Pancreas (tissue), 10 donors: ENCODE measurements around the gene CAMK2A. TPM values are rescaled to one million over a fixed set of nuclear protein-coding genes. Genes with fewer than 3 reads are reported as not detected.

Source experiments
- ATAC-seq, 4 donors: fragments of 200-7000 bp; cut with Tn5 transposase; one replicate each; pipeline versions ENCODE4 v1.8.0 to v1.9.1; 2020; ENCODE audit warnings: mild to moderate bottlenecking in 4 of 4, moderate library complexity in 4 of 4
- DNase-seq, 6 donors: peaks; one replicate each; pipeline ENCODE4 v3.0.0-alpha.2; 2020
- FAIRE-seq: peaks from 2 replicates; lab custom pipeline; 2012; peaks lifted over from hg19 to GRCh38; lab: Jason Lieb, UNC
- H3K27ac ChIP-seq, 4 donors: fragments of 200-600 bp; sonication (generic); 1 replicate in 3 of 4; 2 replicates in 1 of 4; pipeline versions ENCODE4 v1.5.0 to v1.8.0; 2020
- H3K27me3 ChIP-seq, 4 donors: fragments of 200-600 bp; one replicate each; pipeline ENCODE4 v1.8.0; 2021
- H3K36me3 ChIP-seq, 3 donors: fragments of 200-600 bp; sonication (generic) in 1 of 3; one replicate each; pipeline versions ENCODE4 v1.5.0 to v1.8.0; 2020 to 2021
- H3K4me1 ChIP-seq, 3 donors: fragments of 200-600 bp; one replicate each; pipeline ENCODE4 v1.8.0; 2021
- H3K4me3 ChIP-seq, 4 donors: fragments of 200-600 bp; sonication (generic) in 2 of 4; one replicate each; pipeline versions ENCODE4 v1.5.0 to v1.8.0; 2020 to 2021
- H3K9me3 ChIP-seq, 4 donors: fragments of 200-600 bp; one replicate each; pipeline ENCODE4 v1.8.0; 2021
- CTCF ChIP-seq, 4 donors: fragments of 200-600 bp; sonication (generic) in 3 of 4; IDR thresholded peaks; one replicate each; pipeline versions ENCODE4 v1.5.0 to v1.8.0; 2021; ENCODE audit warnings: antibody characterized with exemption in 4 of 4
- WGBS, 2 donors: extraction: QIAGEN DNeasy Blood & Tissue Kit; methylation state at CpG; one replicate each; pipeline ENCODE4 v1.1.7; 2013; 5-methylcytosine and 5-hydroxymethylcytosine counted together
- intact Hi-C, 3 donors: fragments of 100-400 bp; cut with DNase I; formaldehyde crosslinking; loops; one replicate each; pipeline versions ENCODE4 v1.11.1 to v1.14.2; 2022
- polyA plus RNA-seq, 2 donors: library from polyadenylated mRNA; stranded (reverse); fragments of 200-250 nt; gene quantifications; one replicate each; pipeline ENCODE4 v1.2.3, GENCODE V29; 2013
- total RNA-seq, 6 donors: library from RNA; stranded (reverse); fragmentation: NEBNext Ultra II Directional in 4 of 6; extraction: Animal tissue kit (Norgen Biotek cat#: 25700) in 4 of 6; gene quantifications; one replicate each; pipeline versions ENCODE4 v1.2.1 to v1.2.4, GENCODE V29; 2021 to 2023
- donor health status: healthy with polysubstance abuse.
- donor health status: DM: no; HTN: no; CAD: no; lungs with moderate emphysema.
- donor health status: DM: no; HTN: no; CAD: no.
- donor health status: control.
- donor health status: control.
- donor health status: Bipolar disorder and iron deficiency.
- donor health status: DM: yes; HTN: yes; CAD: no.
- donor health status: DM: no; HTN: no; CAD: no.
- donor health status: DM: no; HTN: no; CAD: no.
- donor health status: DM: yes; HTN: yes; CAD: no.

CAMK2A gene
- total and polyA plus RNA-seq, 8 donors, result 0.03 to 0.19 (median 0.08) TPM; not detected in 3

- H3K4me3 ChIP-seq, result no peak overlapping the region
- peaks cover 0 to 3% (median 0%) of the 10 kb centered on the region in 3 donors for H3K4me1 ChIP-seq
- peaks cover 0 to 6% (median 0%) of the 10 kb centered on the region in 4 donors for H3K27me3 ChIP-seq
- DNase-seq, result peak in 1 of 6 donors; percentile 39
- no peak overlapping the region for H3K27ac ChIP-seq
- intact Hi-C loops, result no loop called here
- FAIRE-seq, result no peak
- H3K36me3 ChIP-seq, result no peaks in the 10 kb centered on the region
- no peaks in the 10 kb centered on the region for H3K9me3 ChIP-seq
- WGBS, 2 donors, result 91 to 96% methylated on average over 33 to 36 of the region's 36 CpGs
- no peak for TF ChIP-seq CTCF (IDR thresholded peaks at IDR 0.05)
- ATAC-seq, result no peak
Observed at GRCh38 chr5:150297236-150297890, 7.8 kb upstream of the CAMK2A start.

- no peak for FAIRE-seq
Observed at GRCh38 chr5:150296496-150296895, 6.9 kb upstream of the CAMK2A start.

DNA sequence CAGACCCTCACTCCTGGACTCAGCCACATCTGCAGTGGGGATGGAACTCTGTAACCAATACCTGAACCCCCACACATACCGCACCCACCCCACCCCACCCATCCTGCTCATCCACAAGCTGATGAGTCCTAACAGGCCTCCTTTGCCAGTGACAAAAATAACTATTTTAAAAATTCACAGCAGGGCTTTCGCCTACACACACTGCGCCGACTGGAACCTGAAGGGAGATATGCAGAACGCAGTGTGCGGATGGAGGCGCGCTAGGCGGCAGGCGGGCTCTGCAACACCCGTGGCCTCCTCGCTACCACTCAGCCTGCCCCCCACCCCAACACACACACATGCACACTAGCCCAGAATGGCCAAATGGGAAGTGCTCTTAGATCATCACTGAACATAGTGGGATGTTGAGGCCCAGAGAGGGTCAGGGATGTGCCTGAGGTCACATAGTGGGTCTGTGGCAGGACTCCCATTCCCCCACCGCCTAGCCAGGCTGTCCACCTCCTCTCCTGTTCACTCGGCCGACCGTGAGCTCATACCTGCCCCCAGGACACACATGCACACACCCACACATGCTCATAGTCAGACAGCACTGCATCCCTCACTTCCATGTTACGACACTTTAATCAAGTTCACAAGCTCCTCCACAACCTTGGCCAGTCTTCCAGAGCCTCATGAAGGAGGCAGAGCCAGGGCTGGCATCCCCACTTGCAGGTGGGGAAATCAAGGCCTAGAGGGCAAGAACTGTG lies 6.3 kb upstream of the CAMK2A start:
- DNase-seq, result peak in 1 of 6 donors; percentile 22
- H3K4me1 ChIP-seq, result no peaks in the 10 kb centered on the region
- no peak overlapping the region for H3K4me3 ChIP-seq
- no peak overlapping the region for H3K27ac ChIP-seq
- ATAC-seq, result no peak
- H3K9me3 ChIP-seq, result no peaks in the 10 kb centered on the region
- 83 to 87% methylated on average over 17 of the region's 17 CpGs for WGBS, 2 donors
- no peak for FAIRE-seq
- intact Hi-C loops, result no loop called here
- H3K27me3 ChIP-seq, result no peaks in the 10 kb centered on the region
- no peak for TF ChIP-seq CTCF (IDR thresholded peaks at IDR 0.05)
- H3K36me3 ChIP-seq, result no peaks in the 10 kb centered on the region

More at GRCh38 chr5:150296496-150296895, 6.9 kb upstream of the CAMK2A start:
- Histone ChIP-seq H3K27ac (no peak overlapping the region), H3K4me3 (no peak overlapping the region), H3K9me3 (no peaks in the 10 kb centered on the region), H3K27me3 (peaks cover 0 to under 1% (median 0%) of the 10 kb centered on the region in 4 donors), H3K4me1 (no peaks in the 10 kb centered on the region), H3K36me3 (no peaks in the 10 kb centered on the region)
- ATAC-seq, result no peak
- TF ChIP-seq CTCF (IDR thresholded peaks at IDR 0.05), result no peak
- 92 to 97% methylated on average over 7 of the region's 7 CpGs for WGBS, 2 donors
- intact Hi-C loops, result no loop called here
- DNase-seq, result peak in 1 of 6 donors; percentile 37

- intact Hi-C loops, result no loop called here
- H3K27me3 ChIP-seq, result no peaks in the 10 kb centered on the region
- H3K27ac ChIP-seq, result no peak overlapping the region
- TF ChIP-seq CTCF (IDR thresholded peaks at IDR 0.05), result no peak
- H3K4me3 ChIP-seq, result no peak overlapping the region
- no peaks in the 10 kb centered on the region for H3K4me1 ChIP-seq
- 50 to 53% methylated on average over 10 of the region's 10 CpGs for WGBS, 2 donors
- FAIRE-seq (no peak), ATAC-seq (peak in 3 of 4 donors; percentile 39 to 66 (median 58)), DNase-seq (peak in 5 of 6 donors; percentile 19 to 63 (median 50))
- H3K9me3 ChIP-seq, result no peaks in the 10 kb centered on the region
- no peaks in the 10 kb centered on the region for H3K36me3 ChIP-seq
Observed at GRCh38 chr5:150295172-150295634, 5.6 kb upstream of the CAMK2A start.
